Left lung (tissue), 14 donors: ENCODE results near the gene KIAA0753. TPM values are rescaled to one million over a fixed set of nuclear protein-coding genes. Genes with fewer than 3 reads are reported as not detected.
A peak's percentile ranks its signal among the peaks of the same experiment; 100 is the strongest.

Source experiments
- ATAC-seq: fragments of 200-7000 bp; cut with Tn5 transposase; one replicate; pipeline ENCODE4 v1.9.1; 2020; ENCODE audit warnings: moderate library complexity
- DNase-seq, 4 donors: peaks; one replicate each; pipeline ENCODE4 v3.0.0-alpha.2; 2013 to 2020
- H3K27ac ChIP-seq, 2 donors: fragments of 200-600 bp; sonication (generic) in 1 of 2; one replicate each; pipeline versions ENCODE4 v1.5.0 to v1.8.0; 2020 to 2021
- H3K27me3 ChIP-seq, 2 donors: fragments of 200-600 bp; sonication (generic) in 1 of 2; one replicate each; pipeline versions ENCODE4 v1.5.0 to v1.8.0; 2020 to 2021
- H3K36me3 ChIP-seq, 2 donors: fragments of 200-600 bp; sonication (generic) in 1 of 2; one replicate each; pipeline versions ENCODE4 v1.5.0 to v1.8.0; 2020 to 2021
- H3K4me1 ChIP-seq, 2 donors: fragments of 200-600 bp; one replicate each; pipeline ENCODE4 v1.8.0; 2021
- H3K4me3 ChIP-seq, 2 donors: fragments of 200-600 bp; sonication (generic) in 1 of 2; one replicate each; pipeline versions ENCODE4 v1.5.0 to v1.8.0; 2020 to 2021; ENCODE audit warnings: mild to moderate bottlenecking in 1 of 2
- H3K9me3 ChIP-seq, 2 donors: fragments of 200-600 bp; sonication (generic) in 1 of 2; one replicate each; pipeline versions ENCODE4 v1.5.0 to v1.8.0; 2020 to 2021
- intact Hi-C, 2 donors: fragments of 100-400 bp; cut with DNase I; formaldehyde crosslinking; loops; one replicate each; pipeline versions ENCODE4 v1.11.2 to v1.14.2; 2022
- long read RNA-seq, 12 donors: library from polyadenylated mRNA in 2 of 12; unstranded in 2 of 12; transcript quantifications; one replicate each; pipeline ENCODE4 v2.0.0 and lab custom pipeline, GENCODE V29; 2019 to 2026
- polyA plus RNA-seq, 6 donors: library from polyadenylated mRNA; unstranded; fragments of 120-200 nt; gene quantifications; one replicate each; pipeline ENCODE4 v1.2.1, GENCODE V29; 2013; ENCODE audit not compliant: insufficient read length in 6 of 6
- total RNA-seq, 2 donors: library from RNA; stranded (reverse); fragmentation: NEBNext Ultra II Directional; extraction: Animal tissue kit (Norgen Biotek cat#: 25700); gene quantifications; one replicate each; pipeline ENCODE4 v1.2.1, GENCODE V29; 2021
- TF ChIP-seq, protein P1 (sequence below), 2 donors: fragments of 200-600 bp; sonication (generic) in 1 of 2; IDR thresholded peaks; one replicate each; pipeline versions ENCODE4 v1.5.0 to v1.8.0; 2021; ENCODE audit warnings: antibody characterized with exemption in 2 of 2
- donor health status: DM: no; HTN: yes; CAD: no.
- donor health status: DM: no; HTN: no; CAD: no.

The KIAA0753 gene
- total RNA-seq (10 to 100 TPM; 15.8 to 18.6 TPM), polyA plus RNA-seq (10 to 100 TPM; 32.2 to 46.7 (median 39.9) TPM)
- long read RNA-seq, donor 1, partial matches to known transcripts, result 83 of 359 reads
- long read RNA-seq, donor 1, other reads (novel, unspliced or antisense), result 276 of 359 reads
- long read RNA-seq, donor 2, full-length matches to known transcripts, result 2 of 33 reads
- long read RNA-seq, donor 2, partial matches to known transcripts, result 31 of 33 reads
- long read RNA-seq, donor 2, other reads (novel, unspliced or antisense), result 0 of 33 reads
- long read RNA-seq, donor 3, full-length matches to known transcripts, result 1 of 268 reads
- long read RNA-seq, donor 3, partial matches to known transcripts, result 56 of 268 reads
- long read RNA-seq, donor 3, other reads (novel, unspliced or antisense), result 211 of 268 reads
- long read RNA-seq, donor 4, partial matches to known transcripts, result 1 of 1 reads
- long read RNA-seq, donor 4, other reads (novel, unspliced or antisense), result 0 of 1 reads
- long read RNA-seq, donor 5, full-length matches to known transcripts, result 3 of 288 reads
- long read RNA-seq, donor 5, partial matches to known transcripts, result 64 of 288 reads
- long read RNA-seq, donor 5, other reads (novel, unspliced or antisense), result 221 of 288 reads
- long read RNA-seq, donor 6, partial matches to known transcripts, result 0 of 1 reads
- long read RNA-seq, donor 6, other reads (novel, unspliced or antisense), result 0 of 1 reads
- long read RNA-seq, donor 7, partial matches to known transcripts, result 29 of 243 reads
- long read RNA-seq, donor 7, other reads (novel, unspliced or antisense), result 214 of 243 reads
- long read RNA-seq, donor 8, partial matches to known transcripts, result 198 of 211 reads
- long read RNA-seq, donor 8, other reads (novel, unspliced or antisense), result 13 of 211 reads
- long read RNA-seq, donor 9, result 0 reads
- long read RNA-seq, donor 10, partial matches to known transcripts, result 0 of 1 reads
- long read RNA-seq, donor 10, other reads (novel, unspliced or antisense), result 1 of 1 reads
- long read RNA-seq, donor 11, result 0 reads
- long read RNA-seq, donor 12, result 0 reads

GRCh38 chr17:6640536-6641246 is at the start of gene KIAA0753, which contains the start of gene TXNDC17:
KIAA0753 (minus strand) TSS chr17:6640711; CDS start chr17:6635103, 5,608 bp downstream.
TXNDC17 (plus strand) TSS chr17:6641060; CDS start chr17:6641083, 23 bp downstream.
- Histone ChIP-seq H3K4me3 (peak within 1 kb of the TSS; percentile 77 to 85), H3K9me3 (no peaks in the 10 kb centered on the region), H3K27me3 (no peaks in the 10 kb centered on the region), H3K27ac (peak within 1 kb of the TSS; percentile 83 to 90), H3K36me3 (peaks cover 0 to 27% of the 10 kb centered on the region in 2 donors), H3K4me1 (peaks cover 4 to 30% of the 10 kb centered on the region in 2 donors)
- peak; percentile 93 to 97 (median 94) for DNase-seq
- ATAC-seq, result peak; percentile 95
- TF ChIP-seq, protein P1, sequence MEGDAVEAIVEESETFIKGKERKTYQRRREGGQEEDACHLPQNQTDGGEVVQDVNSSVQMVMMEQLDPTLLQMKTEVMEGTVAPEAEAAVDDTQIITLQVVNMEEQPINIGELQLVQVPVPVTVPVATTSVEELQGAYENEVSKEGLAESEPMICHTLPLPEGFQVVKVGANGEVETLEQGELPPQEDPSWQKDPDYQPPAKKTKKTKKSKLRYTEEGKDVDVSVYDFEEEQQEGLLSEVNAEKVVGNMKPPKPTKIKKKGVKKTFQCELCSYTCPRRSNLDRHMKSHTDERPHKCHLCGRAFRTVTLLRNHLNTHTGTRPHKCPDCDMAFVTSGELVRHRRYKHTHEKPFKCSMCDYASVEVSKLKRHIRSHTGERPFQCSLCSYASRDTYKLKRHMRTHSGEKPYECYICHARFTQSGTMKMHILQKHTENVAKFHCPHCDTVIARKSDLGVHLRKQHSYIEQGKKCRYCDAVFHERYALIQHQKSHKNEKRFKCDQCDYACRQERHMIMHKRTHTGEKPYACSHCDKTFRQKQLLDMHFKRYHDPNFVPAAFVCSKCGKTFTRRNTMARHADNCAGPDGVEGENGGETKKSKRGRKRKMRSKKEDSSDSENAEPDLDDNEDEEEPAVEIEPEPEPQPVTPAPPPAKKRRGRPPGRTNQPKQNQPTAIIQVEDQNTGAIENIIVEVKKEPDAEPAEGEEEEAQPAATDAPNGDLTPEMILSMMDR (IDR thresholded peaks at IDR 0.05), result no peak
- intact Hi-C loops, result no loop called here

- TF ChIP-seq, protein P1 (IDR thresholded peaks at IDR 0.05), result no peak
- DNase-seq, result no peak
- no peak for ATAC-seq
- no peaks in the 10 kb centered on the region for H3K36me3 ChIP-seq
- H3K27ac ChIP-seq, result no peak overlapping the region
- H3K9me3 ChIP-seq, result no peaks in the 10 kb centered on the region
- peaks cover 0 to 31% of the 10 kb centered on the region in 2 donors for H3K27me3 ChIP-seq
- intact Hi-C loops, result no loop called here
- H3K4me3 ChIP-seq, result no peak overlapping the region
- H3K4me1 ChIP-seq, result no peaks in the 10 kb centered on the region
These were observed 48.4 kb upstream of the KIAA0753 start for GRCh38 chr17:6688944-6689343.

DNA sequence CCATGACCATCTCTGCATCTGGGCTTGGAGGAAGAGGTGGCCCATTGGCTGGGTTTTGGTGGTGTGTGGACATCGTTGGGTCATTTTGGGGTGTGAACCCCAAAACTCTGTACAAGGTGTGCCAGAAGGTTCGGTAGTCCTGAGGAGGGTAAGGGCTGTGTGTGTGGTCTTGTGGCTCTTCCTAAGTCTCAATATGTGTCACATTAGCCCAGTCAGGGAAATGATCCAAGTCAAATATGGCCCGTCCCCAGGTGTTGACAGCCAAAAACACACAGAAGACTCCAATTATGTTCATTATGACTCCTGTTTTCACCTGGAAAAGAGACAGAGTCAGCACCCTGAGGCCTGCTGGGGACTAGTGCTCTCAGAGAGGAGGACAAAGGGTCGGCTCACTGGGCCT is 45.5 kb upstream of the KIAA0753 start:
- no peaks in the 10 kb centered on the region for H3K9me3 ChIP-seq
- no peak overlapping the region for H3K4me3 ChIP-seq
- H3K27me3 ChIP-seq, result peaks cover 0 to 27% of the 10 kb centered on the region in 2 donors
- no peaks in the 10 kb centered on the region for H3K4me1 ChIP-seq
- H3K36me3 ChIP-seq, result no peaks in the 10 kb centered on the region
- intact Hi-C loops, result no loop called here
- no peak overlapping the region for H3K27ac ChIP-seq
- no peak for DNase-seq
- no peak for ATAC-seq
- TF ChIP-seq, protein P1 (IDR thresholded peaks at IDR 0.05), result no peak

DNA sequence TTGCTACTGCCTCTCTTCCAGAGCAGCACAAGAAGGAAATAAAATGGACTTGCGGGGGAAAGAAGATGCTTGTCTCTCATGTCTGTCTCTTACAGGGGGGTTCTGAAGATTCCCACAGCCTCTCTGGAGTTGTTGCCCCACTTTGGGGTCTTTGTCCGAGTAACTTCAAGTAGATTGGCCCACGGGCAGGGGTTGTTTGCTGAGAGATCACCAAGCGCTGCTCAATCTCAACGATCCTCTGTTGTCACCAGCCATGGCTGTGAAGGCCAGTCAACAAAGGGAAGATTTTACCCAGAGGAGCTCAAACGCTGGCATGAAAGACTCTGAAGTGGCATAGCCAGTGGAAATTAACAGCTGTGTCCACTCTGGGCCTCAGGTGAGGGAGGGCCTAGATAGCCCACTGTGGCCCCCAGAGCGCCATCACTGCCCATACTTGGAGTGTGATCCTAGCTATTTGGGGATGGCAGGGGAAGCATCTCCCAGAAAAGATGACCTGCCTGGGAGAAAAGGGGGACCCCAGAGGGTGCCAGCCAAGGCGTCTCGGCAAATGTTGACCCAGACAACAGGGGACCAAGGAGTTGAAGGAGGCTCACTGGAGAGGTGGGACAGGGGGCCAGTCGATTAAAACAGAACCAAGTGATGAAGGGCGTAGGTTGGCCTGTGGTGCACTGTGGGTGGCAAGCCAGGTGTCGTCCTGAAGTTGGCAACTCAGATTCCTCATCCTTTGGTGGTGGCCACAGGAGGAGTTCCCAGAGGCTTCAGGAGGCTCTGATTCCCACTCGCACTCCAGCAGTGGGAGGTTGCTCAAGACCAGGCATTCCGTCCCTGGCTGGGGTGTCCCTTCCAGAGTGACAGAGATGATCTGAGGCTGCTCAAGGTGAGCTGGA is 44.6 kb upstream of the KIAA0753 start:
- H3K4me1 ChIP-seq, result no peaks in the 10 kb centered on the region
- ATAC-seq (no peak), DNase-seq (no peak)
- no peaks in the 10 kb centered on the region for H3K9me3 ChIP-seq
- H3K27ac ChIP-seq, result no peak overlapping the region
- intact Hi-C loops, result no loop called here
- peaks cover 0 to 27% of the 10 kb centered on the region in 2 donors for H3K27me3 ChIP-seq
- no peaks in the 10 kb centered on the region for H3K36me3 ChIP-seq
- H3K4me3 ChIP-seq, result no peak overlapping the region
- TF ChIP-seq, protein P1 (IDR thresholded peaks at IDR 0.05), result no peak
